Breast epithelium (tissue), 3 donors: ENCODE measurements around the gene DDOST.

Source experiments
- POLR2A ChIP-seq: fragments of 450-650 bp; IDR thresholded peaks from one replicate; pipeline ENCODE4 v1.6.1; 2016; ENCODE audit warnings: antibody characterized with exemption, mild to moderate bottlenecking, moderate library complexity
- POLR2AphosphoS5 ChIP-seq, 3 donors: sonication (generic); formaldehyde crosslinking; IDR thresholded peaks; one replicate each; pipeline ENCODE4 v1.6.1; 2017; ENCODE audit warnings: antibody characterized with exemption in 3 of 3
- TF ChIP-seq, protein P1 (sequence below), 3 donors: fragments of 450-650 bp; IDR thresholded peaks; one replicate each; pipeline ENCODE4 v1.5.1; 2016 to 2017; ENCODE audit warnings: antibody characterized with exemption in 3 of 3, mild to moderate bottlenecking in 3 of 3, moderate library complexity in 3 of 3

DNA sequence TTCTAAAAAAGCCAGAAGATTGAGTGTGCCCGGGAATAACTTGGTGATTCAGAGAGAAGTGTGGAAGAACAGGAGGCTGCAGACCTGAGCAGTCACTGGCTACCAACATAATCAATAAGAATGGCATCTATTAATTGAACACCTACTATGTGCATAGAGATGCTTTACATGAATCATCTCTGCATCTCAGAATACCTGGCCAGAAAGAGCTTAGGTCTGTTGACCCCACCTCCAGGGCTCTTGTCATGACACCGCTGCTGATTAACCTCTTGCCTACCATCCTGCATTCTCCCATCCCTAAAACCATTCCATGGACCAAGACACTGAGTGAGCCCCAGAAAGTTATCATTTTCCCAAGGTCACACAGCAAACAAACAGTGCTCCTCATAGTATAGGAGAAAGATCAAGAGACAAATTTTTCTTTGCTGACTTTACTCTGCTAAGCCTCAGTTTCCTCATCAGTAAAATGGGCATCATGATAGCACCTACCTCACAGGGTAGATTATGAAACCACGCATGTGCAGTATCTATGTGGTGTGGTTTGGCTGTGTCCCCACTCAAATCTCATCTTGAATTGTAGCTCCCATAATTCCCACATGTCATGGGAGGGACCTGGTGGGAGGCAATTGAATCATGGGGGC lies 44.2 kb downstream of the DDOST start:
- TF ChIP-seq, protein P1, sequence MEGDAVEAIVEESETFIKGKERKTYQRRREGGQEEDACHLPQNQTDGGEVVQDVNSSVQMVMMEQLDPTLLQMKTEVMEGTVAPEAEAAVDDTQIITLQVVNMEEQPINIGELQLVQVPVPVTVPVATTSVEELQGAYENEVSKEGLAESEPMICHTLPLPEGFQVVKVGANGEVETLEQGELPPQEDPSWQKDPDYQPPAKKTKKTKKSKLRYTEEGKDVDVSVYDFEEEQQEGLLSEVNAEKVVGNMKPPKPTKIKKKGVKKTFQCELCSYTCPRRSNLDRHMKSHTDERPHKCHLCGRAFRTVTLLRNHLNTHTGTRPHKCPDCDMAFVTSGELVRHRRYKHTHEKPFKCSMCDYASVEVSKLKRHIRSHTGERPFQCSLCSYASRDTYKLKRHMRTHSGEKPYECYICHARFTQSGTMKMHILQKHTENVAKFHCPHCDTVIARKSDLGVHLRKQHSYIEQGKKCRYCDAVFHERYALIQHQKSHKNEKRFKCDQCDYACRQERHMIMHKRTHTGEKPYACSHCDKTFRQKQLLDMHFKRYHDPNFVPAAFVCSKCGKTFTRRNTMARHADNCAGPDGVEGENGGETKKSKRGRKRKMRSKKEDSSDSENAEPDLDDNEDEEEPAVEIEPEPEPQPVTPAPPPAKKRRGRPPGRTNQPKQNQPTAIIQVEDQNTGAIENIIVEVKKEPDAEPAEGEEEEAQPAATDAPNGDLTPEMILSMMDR (IDR thresholded peaks at IDR 0.05), result no peak
- TF ChIP-seq POLR2AphosphoS5 (IDR thresholded peaks at IDR 0.05) (no peak), POLR2A (no peak)
